ENCODE measurements around the gene ABHD14A.

The ABHD14A gene

DNA sequence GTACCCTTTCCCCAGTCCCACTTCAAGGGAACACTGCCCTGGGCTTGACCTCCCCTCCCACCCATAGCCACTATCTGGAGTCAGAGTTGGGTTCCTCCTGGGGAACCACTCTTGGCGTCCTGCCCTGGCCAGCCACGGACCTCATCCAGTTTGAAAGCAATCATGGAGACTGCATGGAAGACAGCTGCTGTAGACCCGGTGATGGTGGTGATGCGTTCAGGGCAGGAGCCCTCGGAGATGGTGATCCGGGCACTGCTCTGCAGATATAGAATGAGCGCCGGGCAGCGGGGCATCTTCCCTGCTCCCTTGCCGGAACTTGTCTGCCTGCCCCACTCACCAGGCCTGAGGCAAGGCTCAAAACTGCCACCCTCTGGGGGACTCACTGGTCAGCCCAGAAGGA lies 14.5 kb upstream of the ABHD14A start:
- peaks cover 5% of the 10 kb centered on the region for H3K36me3 Mint-ChIP-seq
- H3K27me3 Mint-ChIP-seq = peaks cover 3% of the 10 kb centered on the region
- H3K9me3 Mint-ChIP-seq (ENCODE audit: low read depth) = no peaks in the 10 kb centered on the region
- no peak overlapping the region for H3K27ac Mint-ChIP-seq
- peaks cover 7% of the 10 kb centered on the region for H3K4me1 Mint-ChIP-seq (ENCODE audit: low read depth)
- no peak overlapping the region for H3K4me3 Mint-ChIP-seq

DNA sequence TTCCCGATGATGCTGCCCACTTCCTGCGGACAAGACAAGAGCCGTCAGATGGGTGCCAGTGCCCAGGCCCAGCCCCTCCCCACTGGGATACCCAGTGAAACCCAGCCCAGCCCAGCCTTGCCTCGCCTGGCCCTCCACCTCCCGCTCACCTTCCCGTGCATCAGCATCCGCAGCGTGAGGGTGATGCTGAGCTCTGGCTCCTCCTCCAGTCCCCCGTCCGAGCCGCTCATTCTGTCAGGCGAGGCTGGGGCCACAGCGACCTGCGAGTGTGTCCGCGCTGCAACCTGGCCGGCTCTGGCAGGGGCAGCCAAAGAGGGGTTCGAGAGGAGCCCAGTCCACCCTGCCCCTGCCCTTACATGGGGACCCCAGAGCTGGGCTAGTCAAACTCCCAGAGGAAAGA lies 13.9 kb upstream of the ABHD14A start:
- peaks cover 3% of the 10 kb centered on the region for H3K27me3 Mint-ChIP-seq
- peaks cover 9% of the 10 kb centered on the region for H3K4me1 Mint-ChIP-seq (ENCODE audit: low read depth)
- peaks cover 5% of the 10 kb centered on the region for H3K36me3 Mint-ChIP-seq
- H3K27ac Mint-ChIP-seq = no peak overlapping the region
- H3K9me3 Mint-ChIP-seq (ENCODE audit: low read depth) = no peaks in the 10 kb centered on the region
- H3K4me3 Mint-ChIP-seq = no peak overlapping the region

DNA sequence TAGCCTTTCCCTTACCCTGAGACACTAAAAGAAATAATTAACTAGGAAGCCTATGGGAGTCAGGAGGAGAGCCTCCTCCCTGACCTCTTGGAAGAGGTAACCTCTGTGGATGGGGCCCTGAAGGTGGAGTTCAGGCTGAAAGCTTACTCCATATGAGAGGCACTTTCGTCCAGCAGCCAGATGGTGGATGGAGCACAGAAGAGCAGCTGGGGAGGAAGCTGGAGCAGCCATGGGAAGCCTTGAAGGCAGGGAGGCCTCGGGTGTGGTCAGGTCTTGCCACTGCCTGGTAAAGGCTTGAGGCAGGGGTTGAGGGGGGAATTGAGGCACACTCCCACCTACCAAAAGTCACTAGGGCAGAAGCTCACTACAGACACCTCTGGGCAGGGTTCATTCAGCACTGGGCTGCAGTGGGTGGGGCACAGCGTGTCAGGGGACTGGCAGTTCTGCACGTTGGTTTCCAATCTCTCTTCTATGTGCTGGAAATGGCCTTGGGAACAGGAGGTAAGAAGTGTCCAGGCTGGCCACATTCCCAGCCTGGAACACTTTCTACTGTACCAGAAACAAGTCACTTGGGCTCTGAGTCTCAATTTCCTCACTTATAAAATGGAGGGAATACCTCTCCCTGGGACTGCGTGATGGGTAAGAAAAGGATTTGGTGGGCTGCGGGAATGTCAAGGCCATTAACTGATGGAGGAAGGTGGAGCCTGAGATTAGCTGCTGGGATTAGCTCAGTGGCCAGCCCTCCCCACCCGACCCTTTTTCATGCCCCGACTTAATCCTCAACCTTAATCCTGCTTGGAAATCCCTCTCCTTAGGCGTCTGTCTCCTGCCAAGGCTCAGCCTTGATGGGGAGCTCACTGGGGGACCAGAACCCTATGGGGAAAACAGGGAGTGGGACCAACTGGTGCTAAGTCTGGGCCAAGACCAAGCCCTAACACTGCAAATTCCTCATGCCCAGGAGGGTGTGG lies 13.0 kb upstream of the ABHD14A start:
- peaks cover 5% of the 10 kb centered on the region for H3K36me3 Mint-ChIP-seq
- peaks cover 7% of the 10 kb centered on the region for H3K4me1 Mint-ChIP-seq (ENCODE audit: low read depth)
- H3K27ac Mint-ChIP-seq = no peak overlapping the region
- no peak overlapping the region for H3K4me3 Mint-ChIP-seq
- peaks cover under 1% of the 10 kb centered on the region for H3K27me3 Mint-ChIP-seq
- no peaks in the 10 kb centered on the region for H3K9me3 Mint-ChIP-seq (ENCODE audit: low read depth)

DNA sequence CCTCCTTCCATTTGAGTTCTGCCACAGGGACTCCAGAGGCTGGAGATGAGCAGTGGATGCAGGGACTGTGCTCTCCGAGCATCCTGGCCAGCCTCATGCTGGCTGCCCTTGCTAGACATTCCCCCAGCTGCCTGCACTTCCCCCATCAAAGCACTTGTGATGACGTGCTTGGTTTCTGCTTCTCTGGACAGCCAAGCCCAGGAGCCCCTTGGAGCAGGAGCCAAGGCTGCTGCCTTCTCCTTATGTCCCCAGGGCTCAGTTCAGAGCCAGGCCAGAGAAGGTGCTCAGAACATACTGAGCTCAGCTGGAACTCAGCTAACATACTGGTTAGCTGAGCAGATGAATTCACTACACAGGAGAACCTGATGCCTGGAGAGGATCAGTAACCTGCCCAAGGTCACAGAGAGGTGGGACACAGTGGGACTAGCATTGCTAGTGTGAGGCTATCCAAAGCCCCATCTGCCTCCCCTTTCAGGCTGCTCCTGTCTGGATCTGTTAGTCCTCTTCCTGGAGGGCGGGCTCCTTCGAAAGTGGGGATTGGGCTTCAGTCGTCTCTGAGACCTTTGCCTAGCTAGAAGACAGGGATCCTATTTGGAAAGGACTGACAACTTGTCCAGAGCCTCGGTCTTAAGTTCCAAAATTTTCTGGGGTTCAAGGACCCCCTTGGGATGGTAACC lies 11.9 kb upstream of the ABHD14A start:
- no peaks in the 10 kb centered on the region for H3K27me3 Mint-ChIP-seq
- peaks cover 8% of the 10 kb centered on the region for H3K4me1 Mint-ChIP-seq (ENCODE audit: low read depth)
- H3K4me3 Mint-ChIP-seq = no peak overlapping the region
- H3K27ac Mint-ChIP-seq = no peak overlapping the region
- H3K9me3 Mint-ChIP-seq (ENCODE audit: low read depth) = no peaks in the 10 kb centered on the region
- peaks cover 5% of the 10 kb centered on the region for H3K36me3 Mint-ChIP-seq

DNA sequence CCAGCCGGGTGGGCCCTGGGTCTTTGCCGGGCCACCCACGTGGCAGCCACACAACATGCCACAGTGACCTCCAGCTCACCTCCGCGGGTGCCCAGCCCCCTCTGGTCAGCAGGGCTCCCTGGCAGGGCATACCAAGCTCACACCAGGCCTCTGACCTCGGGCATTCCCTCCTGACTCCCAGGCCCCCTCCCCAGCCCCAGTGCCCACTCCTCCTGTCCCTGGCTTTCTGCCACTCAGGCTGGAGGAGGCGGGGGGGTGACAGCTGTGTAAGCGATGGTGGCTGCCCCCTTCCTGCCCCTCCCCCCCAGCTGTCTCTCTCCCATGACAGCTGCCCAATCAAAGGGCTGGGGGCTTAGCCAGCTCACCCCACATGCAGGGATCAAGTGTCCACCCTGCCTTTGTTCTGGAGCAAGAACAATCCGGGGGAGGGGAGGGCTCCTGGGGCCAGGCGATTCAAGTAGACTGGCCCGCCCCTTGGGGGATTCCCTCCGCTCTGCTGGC lies 10.9 kb upstream of the ABHD14A start:
- no peaks in the 10 kb centered on the region for H3K27me3 Mint-ChIP-seq
- no peak overlapping the region for H3K27ac Mint-ChIP-seq
- no peak overlapping the region for H3K4me3 Mint-ChIP-seq

DNA sequence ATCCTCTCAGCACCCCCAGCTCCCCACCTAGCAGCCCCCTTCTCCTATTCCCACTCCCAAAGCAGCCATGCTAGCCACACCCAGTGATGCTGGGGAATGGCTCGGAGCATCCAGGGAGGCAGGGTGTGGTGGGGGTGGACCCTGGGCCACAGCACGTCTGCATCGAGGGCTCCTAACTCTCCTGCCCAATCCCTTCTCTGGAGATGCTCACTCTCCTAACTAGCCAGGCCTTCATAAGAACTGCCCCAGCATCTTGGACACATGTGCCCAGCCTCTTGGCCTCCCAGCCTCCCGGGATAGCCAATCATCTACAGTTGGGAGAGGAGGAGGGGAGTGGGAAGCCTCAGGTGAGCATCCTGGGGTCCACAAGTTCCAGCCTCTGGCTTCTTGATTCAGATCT lies 10.3 kb upstream of the ABHD14A start:
- Mint-ChIP-seq H3K27me3 (no peaks in the 10 kb centered on the region), H3K4me3 (no peak overlapping the region), H3K4me1 (ENCODE audit: low read depth) (peaks cover 14% of the 10 kb centered on the region), H3K27ac (no peak overlapping the region), H3K9me3 (ENCODE audit: low read depth) (no peaks in the 10 kb centered on the region), H3K36me3 (peaks cover 5% of the 10 kb centered on the region)

More for the DNA sequence above, 10.9 kb upstream of the ABHD14A start:
- Mint-ChIP-seq H3K36me3 (peaks cover 3% of the 10 kb centered on the region), H3K4me1 (ENCODE audit: low read depth) (peaks cover 12% of the 10 kb centered on the region), H3K9me3 (ENCODE audit: low read depth) (no peaks in the 10 kb centered on the region)

DNA sequence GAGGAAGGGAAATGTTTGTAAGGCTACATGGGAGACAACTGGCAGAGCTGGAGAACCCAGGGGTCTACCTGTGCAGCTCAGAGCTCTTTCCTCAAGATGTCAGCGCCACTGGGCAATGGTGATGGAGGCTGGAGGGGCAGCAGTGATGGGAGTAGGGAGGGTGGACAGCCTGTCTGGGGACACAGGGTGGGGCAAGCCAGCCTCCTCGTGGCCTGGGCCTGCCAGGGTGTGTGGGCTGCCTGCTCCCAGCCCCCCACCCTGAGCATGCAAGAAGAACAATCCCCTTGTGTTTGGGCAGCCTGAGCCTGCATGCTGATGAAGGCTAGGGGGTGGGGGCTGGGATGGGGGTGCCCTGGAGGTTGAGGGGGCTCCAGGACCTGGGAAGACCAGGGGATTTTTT lies 8.8 kb upstream of the ABHD14A start:
- H3K27ac Mint-ChIP-seq = no peak overlapping the region
- H3K9me3 Mint-ChIP-seq (ENCODE audit: low read depth) = no peaks in the 10 kb centered on the region
- peak overlapping the region; percentile 52 for H3K4me3 Mint-ChIP-seq
- no peaks in the 10 kb centered on the region for H3K27me3 Mint-ChIP-seq
- H3K36me3 Mint-ChIP-seq = peaks cover 5% of the 10 kb centered on the region
- peaks cover 16% of the 10 kb centered on the region for H3K4me1 Mint-ChIP-seq (ENCODE audit: low read depth)

DNA sequence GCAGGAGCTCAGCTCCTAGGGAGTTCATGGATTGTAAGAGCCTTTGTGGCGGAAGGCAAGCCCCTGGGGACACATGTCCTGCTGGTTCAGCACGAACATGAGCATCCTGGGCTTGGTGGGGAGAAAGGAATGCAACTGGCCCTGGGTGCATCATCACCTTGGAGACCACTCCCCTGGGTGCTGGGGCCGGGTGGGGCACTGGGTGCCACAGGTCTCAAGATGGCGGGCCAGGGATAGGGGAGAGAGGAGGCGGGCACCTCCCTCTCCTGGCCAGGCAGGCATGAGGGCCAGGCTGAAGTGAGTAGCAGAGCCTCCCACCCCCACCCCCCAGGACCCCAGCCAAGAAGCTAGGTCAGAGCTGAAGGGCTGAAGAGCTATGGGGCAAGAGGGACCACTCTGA lies 8.4 kb upstream of the ABHD14A start:
- peak overlapping the region; percentile 84 for H3K4me3 Mint-ChIP-seq
- H3K36me3 Mint-ChIP-seq = peaks cover 5% of the 10 kb centered on the region
- no peaks in the 10 kb centered on the region for H3K9me3 Mint-ChIP-seq (ENCODE audit: low read depth)
- no peak overlapping the region for H3K27ac Mint-ChIP-seq
- peaks cover 16% of the 10 kb centered on the region for H3K4me1 Mint-ChIP-seq (ENCODE audit: low read depth)
- H3K27me3 Mint-ChIP-seq = no peaks in the 10 kb centered on the region

DNA sequence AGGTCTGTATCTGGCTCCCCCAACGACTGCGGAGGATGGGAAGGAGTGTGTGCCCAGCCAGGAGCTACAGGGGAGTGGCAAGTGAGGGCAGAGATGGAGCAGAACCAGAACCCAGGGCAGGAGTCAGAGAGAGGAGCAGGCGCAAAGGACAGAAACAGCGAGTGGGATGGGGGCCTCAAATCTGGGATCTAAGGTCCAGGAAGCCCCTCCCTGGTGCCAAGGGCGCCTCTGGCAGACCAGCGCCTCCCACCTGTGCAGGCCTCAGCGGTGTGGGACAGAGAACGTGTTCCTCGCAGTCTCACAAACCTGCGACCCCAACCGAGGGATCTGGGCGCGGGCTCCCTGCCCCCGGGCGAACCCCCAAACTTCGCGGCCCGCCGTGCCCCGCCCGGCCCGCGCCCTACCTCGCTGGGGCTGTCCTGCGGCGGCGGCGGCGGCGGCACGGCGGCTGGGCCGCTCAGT lies 7.9 kb upstream of the ABHD14A start:
- Mint-ChIP-seq H3K27ac (no peak overlapping the region), H3K4me1 (ENCODE audit: low read depth) (peaks cover 16% of the 10 kb centered on the region), H3K4me3 (peak overlapping the region; percentile 84), H3K27me3 (no peaks in the 10 kb centered on the region), H3K9me3 (ENCODE audit: low read depth) (no peaks in the 10 kb centered on the region), H3K36me3 (peaks cover 5% of the 10 kb centered on the region)

DNA sequence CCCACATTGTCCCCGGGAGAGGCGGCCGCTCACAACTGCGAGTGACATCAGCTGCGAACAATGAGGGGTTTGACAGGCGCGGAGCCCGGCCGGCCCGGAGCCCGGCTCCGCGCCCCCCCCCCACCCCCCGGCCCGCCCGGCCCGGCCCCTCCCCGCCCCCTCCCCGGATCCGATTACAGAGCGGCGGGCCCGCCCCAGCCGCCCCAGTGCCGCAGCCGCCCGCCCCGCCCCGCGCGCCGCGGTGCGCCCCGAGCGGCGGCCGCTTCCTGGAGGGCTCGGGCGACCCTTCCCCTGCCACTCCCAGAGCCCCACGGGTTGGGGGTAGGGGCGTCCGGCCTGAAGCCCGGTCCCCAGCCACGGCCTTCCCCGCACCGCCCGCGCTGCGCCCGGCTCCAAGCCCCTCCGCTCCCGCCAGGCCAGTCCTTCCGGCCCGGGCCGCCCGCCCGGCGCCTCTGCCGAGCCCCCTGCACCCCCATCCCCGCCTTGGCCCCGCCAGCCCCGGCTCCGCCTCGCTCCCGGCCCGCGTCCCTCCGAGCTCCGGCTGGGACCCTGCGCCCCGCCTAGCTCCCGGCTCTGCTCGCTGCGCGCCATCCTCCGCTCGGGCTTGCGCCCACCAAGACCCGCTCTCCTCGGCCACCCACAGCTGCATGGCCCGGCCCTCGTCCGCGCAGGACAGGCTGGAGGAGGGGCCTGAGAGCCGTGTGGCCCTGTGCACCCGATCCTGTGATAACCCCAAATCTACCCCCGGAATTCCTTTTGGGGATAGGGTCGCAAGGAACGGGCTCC lies 7.3 kb upstream of the ABHD14A start, which contains the start of gene PCBP4:
Gene PCBP4, minus strand, starts transcription at position 71 of the 786 bp plus-strand sequence. CDS start 6,214 bp downstream, outside the sequence.
- Mint-ChIP-seq H3K27ac (no peak within 1 kb of the TSS), H3K27me3 (no peaks in the 10 kb centered on the region), H3K36me3 (peaks cover 5% of the 10 kb centered on the region), H3K4me1 (ENCODE audit: low read depth) (peaks cover 18% of the 10 kb centered on the region), H3K4me3 (peak within 1 kb of the TSS; percentile 84), H3K9me3 (ENCODE audit: low read depth) (no peaks in the 10 kb centered on the region)

DNA sequence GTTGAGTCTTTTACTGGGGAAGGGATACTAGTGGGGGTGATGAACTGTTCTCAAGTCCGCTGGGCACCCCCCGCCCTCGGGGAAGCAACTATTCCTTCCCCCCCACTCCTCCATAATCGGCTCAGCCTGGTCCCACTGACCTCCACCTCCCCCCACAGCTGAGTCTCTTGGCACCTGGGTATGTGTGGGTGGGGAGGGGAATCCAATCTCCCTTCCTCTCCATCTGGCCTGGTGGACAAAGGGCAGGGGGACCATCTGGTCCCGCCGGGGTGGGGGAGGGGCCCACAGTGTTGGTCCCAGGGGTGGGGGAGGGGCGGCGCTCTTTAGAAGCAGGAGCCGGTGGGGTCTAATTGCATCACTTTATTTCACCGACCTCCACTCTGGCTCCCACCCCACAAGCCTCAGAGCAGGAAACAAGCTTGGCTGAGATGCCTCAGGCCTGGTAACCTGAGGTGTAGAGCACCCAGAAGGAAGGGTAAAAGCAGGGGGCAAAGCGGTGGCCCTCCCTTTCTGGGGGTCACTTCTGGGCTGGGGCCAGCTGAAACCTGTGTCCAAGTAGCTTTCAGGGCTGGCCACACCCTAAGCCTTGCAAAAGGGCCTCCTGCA lies 6.6 kb upstream of the ABHD14A start:
- Mint-ChIP-seq H3K4me3 (peak overlapping the region; percentile 80), H3K36me3 (peaks cover 5% of the 10 kb centered on the region), H3K27ac (no peak overlapping the region), H3K27me3 (no peaks in the 10 kb centered on the region), H3K9me3 (ENCODE audit: low read depth) (no peaks in the 10 kb centered on the region), H3K4me1 (ENCODE audit: low read depth) (peaks cover 20% of the 10 kb centered on the region)

DNA sequence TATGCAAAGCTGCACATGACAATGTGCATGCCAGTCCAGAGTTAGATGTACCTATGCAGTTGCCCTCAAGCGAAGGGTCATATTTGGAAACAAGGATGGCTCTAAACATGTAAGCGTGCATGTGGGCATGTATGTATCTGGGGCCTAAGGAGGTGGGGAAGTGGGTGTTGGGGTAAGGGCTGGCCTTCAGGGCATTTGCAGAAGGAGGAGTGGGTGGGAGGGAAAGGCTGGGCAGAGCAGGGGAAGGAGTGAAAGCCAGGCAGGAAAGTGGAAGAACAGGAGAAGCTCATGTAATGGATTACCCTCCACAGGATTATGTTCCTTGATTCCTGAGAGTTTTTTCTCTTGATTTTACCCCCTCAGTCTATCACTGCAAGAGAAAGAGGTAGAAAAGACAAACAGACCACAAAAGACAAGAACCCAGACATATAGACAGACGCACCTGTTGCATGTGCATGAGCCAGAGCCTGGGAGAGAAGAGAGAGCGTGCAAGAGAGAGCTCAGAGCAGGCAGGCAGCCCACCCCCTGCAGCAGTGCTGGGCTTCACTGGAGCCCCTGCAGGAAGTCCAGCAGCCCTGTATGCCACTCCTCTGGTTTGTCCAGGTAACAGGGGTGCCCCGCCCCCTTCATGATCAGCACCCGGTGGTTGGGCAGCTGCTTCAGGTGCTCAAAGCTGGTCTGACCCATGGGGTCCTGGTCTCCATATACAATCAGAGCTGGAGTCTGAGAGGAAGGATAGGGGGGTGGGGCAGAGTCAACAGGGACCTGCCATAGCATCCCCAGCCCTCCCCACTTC lies 5.8 kb upstream of the ABHD14A start:
- Mint-ChIP-seq H3K36me3 (peaks cover 5% of the 10 kb centered on the region), H3K4me3 (peak overlapping the region; percentile 80), H3K4me1 (ENCODE audit: low read depth) (peaks cover 26% of the 10 kb centered on the region), H3K27me3 (no peaks in the 10 kb centered on the region), H3K9me3 (ENCODE audit: low read depth) (no peaks in the 10 kb centered on the region), H3K27ac (no peak overlapping the region)

DNA sequence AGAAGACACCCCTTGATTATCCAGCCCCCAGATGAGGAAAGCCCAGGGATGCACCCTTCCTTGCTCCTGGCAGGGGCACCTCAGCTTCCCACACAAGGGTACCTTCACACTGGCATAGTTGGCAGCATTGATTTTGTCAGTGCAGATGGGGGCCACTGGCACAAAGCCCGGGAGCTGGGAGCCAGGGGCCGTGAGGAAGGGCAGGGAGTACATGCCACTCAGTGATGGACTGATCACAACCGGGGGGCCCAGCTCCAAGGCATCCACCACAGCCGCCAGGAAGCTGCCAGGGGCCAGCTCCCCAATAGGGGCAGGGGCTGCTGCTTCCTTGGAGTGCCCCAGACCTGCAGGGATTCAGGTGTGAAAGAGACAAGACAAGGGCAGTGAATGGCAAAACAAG lies 5.0 kb upstream of the ABHD14A start:
- Mint-ChIP-seq H3K36me3 (peaks cover 5% of the 10 kb centered on the region), H3K4me3 (no peak overlapping the region), H3K27me3 (no peaks in the 10 kb centered on the region), H3K9me3 (ENCODE audit: low read depth) (no peaks in the 10 kb centered on the region), H3K4me1 (ENCODE audit: low read depth) (peaks cover 28% of the 10 kb centered on the region), H3K27ac (no peak overlapping the region)

Measured in activated naive CD8-positive, alpha-beta T cell (primary cell).